Endothelial cell of umbilical vein (primary cell): ENCODE results near the gene PGF. TPM values are rescaled to one million over a fixed set of nuclear protein-coding genes. Genes with fewer than 3 reads are reported as not detected.

Experiments used
- BruUV-seq: library from RNA; stranded (reverse); fragments of 400-500 nt; replicated peaks from 2 replicates; lab custom pipeline; 2021; lab: Mats Ljungman, UMichigan
- CTCF ChIA-PET: fragments of 300-600, 350-600 bp; sonication (Branson Sonifier 250); formaldehyde crosslinking; loops from one replicate; lab custom pipeline; 2021; ENCODE audit warnings: antibody characterized with exemption, inconsistent platforms; lab: Charles Lee
- POLR2A ChIA-PET: fragments of 300-600, 350-600 bp; sonication (Branson Sonifier 250); formaldehyde crosslinking; loops from one replicate; lab custom pipeline; 2021; ENCODE audit warnings: antibody characterized with exemption, inconsistent platforms; lab: Charles Lee
- DNase-seq: peaks from one replicate; pipeline ENCODE4 v3.0.0-alpha.2; 2011; ENCODE audit warnings: low read depth, low spot score
- FAIRE-seq: peaks from 2 replicates; lab custom pipeline; 2011; peaks lifted over from hg19 to GRCh38; lab: Jason Lieb, UNC
- H2AFZ ChIP-seq: 2 replicates; pipeline ENCODE4 v1.6.0; 2012; ENCODE audit warnings: low read depth, low read length, control low read depth, inconsistent platforms
- H3K27ac ChIP-seq: 2 replicates; pipeline ENCODE4 v1.5.1; 2011; ENCODE audit warnings: low read depth, mild to moderate bottlenecking, control low read depth, low read length, moderate library complexity; ENCODE audit not compliant: insufficient read depth
- H3K27me3 ChIP-seq, 2 experiments: 2 replicates each; pipeline versions ENCODE4 v1.6.0 to v1.6.1; 2011; ENCODE audit warnings: low read length in 2 of 2, mixed read lengths in 1 of 2; ENCODE audit not compliant: control insufficient read depth in 2 of 2, insufficient read depth in 2 of 2
- H3K36me3 ChIP-seq, 2 experiments: 2 replicates in 1 of 2; 3 replicates in 1 of 2; pipeline ENCODE4 v1.5.1; 2011; ENCODE audit warnings: low read length in 2 of 2, mild to moderate bottlenecking in 1 of 2, moderate library complexity in 1 of 2; ENCODE audit not compliant: control insufficient read depth in 2 of 2, insufficient read depth in 2 of 2; ENCODE audit errors: extremely low read depth in 1 of 2
- H3K4me1 ChIP-seq: 3 replicates; pipeline ENCODE4 v1.5.1; 2011; ENCODE audit warnings: mild to moderate bottlenecking, low read length; ENCODE audit not compliant: control insufficient read depth, insufficient read depth; ENCODE audit errors: extremely low read depth
- H3K4me2 ChIP-seq: 2 replicates; pipeline ENCODE4 v1.6.1; 2011; ENCODE audit warnings: low read length, control low read depth, mixed read lengths; ENCODE audit not compliant: insufficient read depth
- H3K4me3 ChIP-seq, 3 experiments: fragments of 200-600 bp in 1 of 3; sonication (generic), shearing (Covaris generic) in 1 of 3; replicated peaks in 1 of 3; 2 replicates each; pipeline ENCODE4 v1.5.1; 2011 to 2016; ENCODE audit warnings: control low read depth in 3 of 3, low read length in 3 of 3, mild to moderate bottlenecking in 2 of 3, inconsistent platforms in 1 of 3, low read depth in 1 of 3, moderate library complexity in 1 of 3; ENCODE audit not compliant: insufficient read depth in 1 of 3
- H3K79me2 ChIP-seq: 2 replicates; pipeline ENCODE4 v1.6.0; 2012; ENCODE audit warnings: low read length, inconsistent platforms; ENCODE audit not compliant: control insufficient read depth, insufficient read depth
- H3K9ac ChIP-seq: replicated peaks from 2 replicates; pipeline ENCODE3; 2011; ENCODE audit warnings: low read length, control low read depth; ENCODE audit not compliant: insufficient read depth; ENCODE audit errors: extremely low read depth
- H3K9me1 ChIP-seq: replicated peaks from 3 replicates; pipeline ENCODE4 v1.6.0; 2011; ENCODE audit warnings: mild to moderate bottlenecking, low read length; ENCODE audit not compliant: control insufficient read depth, insufficient read depth; ENCODE audit errors: extremely low read depth
- H3K9me3 ChIP-seq: replicated peaks from 2 replicates; pipeline ENCODE4 v1.5.1; 2012; ENCODE audit warnings: low read length, inconsistent platforms; ENCODE audit not compliant: control insufficient read depth, insufficient read depth
- H4K20me1 ChIP-seq: replicated peaks from 2 replicates; pipeline ENCODE3; 2011; ENCODE audit warnings: mild to moderate bottlenecking, low read length; ENCODE audit not compliant: control insufficient read depth, insufficient read depth; ENCODE audit errors: extremely low read depth
- CTCF ChIP-seq, 2 donors: IDR thresholded peaks; 1 replicate in 1 of 2; 2 replicates in 1 of 2; pipeline ENCODE4 v1.5.1; 2011; ENCODE audit warnings: low read length in 2 of 2, mild to moderate bottlenecking in 2 of 2, moderate library complexity in 2 of 2, control low read depth in 1 of 2, inconsistent platforms in 1 of 2, low read depth in 1 of 2; ENCODE audit not compliant: insufficient read depth in 1 of 2; ENCODE audit errors: extremely low read depth in 1 of 2
- EZH2 ChIP-seq: IDR thresholded peaks from 2 replicates; pipeline ENCODE4 v1.6.1; 2012; ENCODE audit warnings: borderline replicate concordance, low read depth, mild to moderate bottlenecking, moderate library complexity, low read length, inconsistent platforms; ENCODE audit not compliant: severe bottlenecking
- FOS ChIP-seq: IDR thresholded peaks from 2 replicates; pipeline ENCODE4 v1.6.1; 2011; ENCODE audit warnings: mild to moderate bottlenecking, low read length, moderate library complexity, borderline replicate concordance; ENCODE audit not compliant: insufficient read depth
- GATA2 ChIP-seq: IDR thresholded peaks from 2 replicates; pipeline ENCODE4 v1.7.0; 2011; ENCODE audit warnings: low read depth, mild to moderate bottlenecking, moderate library complexity, mixed read lengths, low read length; ENCODE audit not compliant: insufficient read length, insufficient read depth
- JUN ChIP-seq: IDR thresholded peaks from 2 replicates; pipeline ENCODE4 v1.6.1; 2011; ENCODE audit warnings: borderline replicate concordance, low read depth; ENCODE audit not compliant: insufficient read length, insufficient read depth
- MAX ChIP-seq: IDR thresholded peaks from 2 replicates; pipeline ENCODE4 v1.6.1; 2011; ENCODE audit not compliant: insufficient read depth, insufficient read length
- MYC ChIP-seq: IDR thresholded peaks from one replicate; pipeline ENCODE4 v1.6.1; 2011; ENCODE audit warnings: mild to moderate bottlenecking, low read depth, low read length
- POLR2A ChIP-seq: IDR thresholded peaks from 2 replicates; pipeline ENCODE4 v1.6.1; 2012; ENCODE audit warnings: low read depth, mild to moderate bottlenecking, control low read depth, low read length
- POLR2AphosphoS5 ChIP-seq: IDR thresholded peaks from 2 replicates; pipeline ENCODE4 v1.6.1; 2012; ENCODE audit warnings: low read depth, mild to moderate bottlenecking, control low read depth, low read length, moderate library complexity; ENCODE audit not compliant: insufficient read depth
- dilution Hi-C: fragments of 300-500 bp; cut with MboI; formaldehyde crosslinking; loops from one replicate; pipeline ENCODE4 v1.15.0; 2019; ENCODE audit warnings: low sequenced_read_pairs; ENCODE audit not compliant: extremely low pct_ligation_motif_present
- intact Hi-C: fragments of 100-400 bp; cut with micrococcal nuclease; formaldehyde crosslinking; loops from one replicate; pipeline ENCODE4 v1.10.0; 2022
- polyA plus RNA-seq, 4 experiments: library from polyadenylated mRNA; depleted of rRNA in 3 of 4; stranded (reverse) in 3 of 4; unstranded in 1 of 4; fragments of >200 nt; gene quantifications; 2 replicates each; pipeline versions ENCODE4 v1.2.1 to v1.2.3, GENCODE V29; 2011 to 2012; ENCODE audit warnings: missing spikeins in 1 of 4
- total RNA-seq: library from RNA; stranded (reverse); gene quantifications from 2 replicates; pipeline ENCODE4 v1.2.3, GENCODE V29; 2021

The PGF gene
- total and polyA plus RNA-seq, 2 donors (not counting 3 experiments of a cell fraction or from before 2014, with no cell fraction given): 89.0 to 206 TPM

- no peaks in the 10 kb centered on the region for H3K27me3 ChIP-seq
- ChIA-PET POLR2A (interaction anchor here (0.6 kb wide), 1 partner anchor 118 kb away, joined by 5 read pairs; no protein-coding TSS in a partner anchor), CTCF (interaction anchor here (1.0 to 7.0 kb wide), 3 partner anchors 32 to 178 kb away, joined by 3 to 468 read pairs (median 29); no protein-coding TSS in a partner anchor)
- FAIRE-seq: no peak
- no peaks in the 10 kb centered on the region for H3K79me2 ChIP-seq
- DNase-seq: no peak
- intact Hi-C loops: no loop called here
- H3K27ac ChIP-seq: no peak overlapping the region
- no peaks in the 10 kb centered on the region for H3K9me1 ChIP-seq
- no peak overlapping the region for H3K9ac ChIP-seq
- TF ChIP-seq FOS (no peak), MAX (no peak), POLR2AphosphoS5 (no peak), JUN (no peak), MYC (no peak), POLR2A (no peak), EZH2 (no peak), CTCF (IDR thresholded peaks at IDR 0.05; ENCODE audit: extremely low read depth in 1 of 2, insufficient read depth in 1 of 2, low read depth in 1 of 2, low read length in 2 of 2) (no peak), GATA2 (no peak)
- H3K9me3 ChIP-seq: no peaks in the 10 kb centered on the region
- BruUV-seq: no TSS peak
- H2AFZ ChIP-seq: no peak overlapping the region
- H4K20me1 ChIP-seq: no peaks in the 10 kb centered on the region
- no peaks in the 10 kb centered on the region for H3K36me3 ChIP-seq
- dilution Hi-C loops: no loop called here
- peaks cover 7% of the 10 kb centered on the region for H3K4me1 ChIP-seq
- no peak overlapping the region for H3K4me2 ChIP-seq
- H3K4me3 ChIP-seq: no peak overlapping the region
These were observed 44.8 kb downstream of the PGF start for GRCh38 chr14:74910556-74910955.
